Smooth muscle cell (in vitro differentiated cells): ENCODE data around the gene CD84. TPM values are rescaled to one million over a fixed set of nuclear protein-coding genes. Genes with fewer than 3 reads are reported as not detected.

Source experiments
- DNase-seq: peaks from one replicate; lab custom pipeline; 2025; ENCODE audit not compliant: unreplicated experiment; lab: John Stamatoyannopoulos, UW
- H2AFZ ChIP-seq: fragments of 200-600 bp; sonication (generic); 2 replicates; pipeline ENCODE4 v1.6.0; 2016; ENCODE audit warnings: antibody characterized with exemption, low read depth, mild to moderate bottlenecking
- H3F3A ChIP-seq: fragments of 200-600 bp; sonication (generic); 2 replicates; pipeline ENCODE4 v1.6.0; 2017; ENCODE audit warnings: antibody characterized with exemption, low read depth
- H3K27ac ChIP-seq: fragments of 200-600 bp; sonication (generic); 2 replicates; pipeline ENCODE4 v1.5.1; 2016; ENCODE audit warnings: low read depth, mild to moderate bottlenecking
- H3K27me3 ChIP-seq: fragments of 200-600 bp; sonication (generic); 2 replicates; pipeline ENCODE4 v1.6.1; 2016; ENCODE audit warnings: low read depth, mild to moderate bottlenecking
- H3K36me3 ChIP-seq: fragments of 200-600 bp; sonication (generic); 2 replicates; pipeline ENCODE4 v1.5.1; 2016; ENCODE audit warnings: low read depth
- H3K4me1 ChIP-seq: fragments of 200-600 bp; sonication (generic); 2 replicates; pipeline ENCODE4 v1.5.1; 2016; ENCODE audit warnings: low read depth
- H3K4me2 ChIP-seq: fragments of 200-600 bp; sonication (generic); 2 replicates; pipeline ENCODE4 v1.6.0; 2016; ENCODE audit warnings: mild to moderate bottlenecking
- H3K4me3 ChIP-seq: fragments of 200-600 bp; sonication (generic); 2 replicates; pipeline ENCODE4 v1.5.1; 2016; ENCODE audit warnings: mild to moderate bottlenecking
- H3K79me2 ChIP-seq: fragments of 200-600 bp; sonication (generic); 2 replicates; pipeline ENCODE4 v1.6.0; 2016; ENCODE audit warnings: low read depth, mild to moderate bottlenecking
- H3K9ac ChIP-seq: fragments of 200-600 bp; sonication (generic); 2 replicates; pipeline ENCODE4 v1.6.0; 2016; ENCODE audit warnings: low read depth
- H3K9me3 ChIP-seq: fragments of 200-600 bp; sonication (generic); replicated peaks from 2 replicates; pipeline ENCODE4 v1.5.1; 2016; ENCODE audit warnings: low read depth
- H4K20me1 ChIP-seq: fragments of 200-600 bp; sonication (generic); 2 replicates; pipeline ENCODE4 v1.6.0; 2016; ENCODE audit warnings: low read depth
- WGBS: methylation state at CpG from one replicate; pipeline ENCODE4 v1.1.7; 2016; ENCODE audit warnings: low lambda C conversion rate; 5-methylcytosine and 5-hydroxymethylcytosine counted together
- polyA plus RNA-seq: library from polyadenylated mRNA; unstranded; fragments of >200 nt; fragmentation: Nextera tagmentation; extraction: Ambion mirVana; gene quantifications from 2 replicates; pipeline ENCODE4 v1.2.1, GENCODE V29; 2016
- total RNA-seq: library from RNA; depleted of rRNA; stranded (reverse); fragments of >200 nt; gene quantifications from 2 replicates; pipeline ENCODE4 v1.2.3, GENCODE V29; 2014
- TF ChIP-seq, protein P1 (sequence below): fragments of 200-600 bp; sonication (generic); IDR thresholded peaks from 2 replicates; pipeline ENCODE4 v1.5.1; 2017; ENCODE audit warnings: borderline replicate concordance, mild to moderate bottlenecking, antibody characterized with exemption; ENCODE audit not compliant: insufficient read depth, poor library complexity, severe bottlenecking

Gene CD84
- total and polyA plus RNA-seq, 2 experiments from 2014 or later = not detected

GRCh38 chr1:160540859-160541233 lies 38.5 kb downstream of the CD84 start:
- peak overlapping the region; percentile 38 for H2AFZ ChIP-seq
- TF ChIP-seq, protein P1, sequence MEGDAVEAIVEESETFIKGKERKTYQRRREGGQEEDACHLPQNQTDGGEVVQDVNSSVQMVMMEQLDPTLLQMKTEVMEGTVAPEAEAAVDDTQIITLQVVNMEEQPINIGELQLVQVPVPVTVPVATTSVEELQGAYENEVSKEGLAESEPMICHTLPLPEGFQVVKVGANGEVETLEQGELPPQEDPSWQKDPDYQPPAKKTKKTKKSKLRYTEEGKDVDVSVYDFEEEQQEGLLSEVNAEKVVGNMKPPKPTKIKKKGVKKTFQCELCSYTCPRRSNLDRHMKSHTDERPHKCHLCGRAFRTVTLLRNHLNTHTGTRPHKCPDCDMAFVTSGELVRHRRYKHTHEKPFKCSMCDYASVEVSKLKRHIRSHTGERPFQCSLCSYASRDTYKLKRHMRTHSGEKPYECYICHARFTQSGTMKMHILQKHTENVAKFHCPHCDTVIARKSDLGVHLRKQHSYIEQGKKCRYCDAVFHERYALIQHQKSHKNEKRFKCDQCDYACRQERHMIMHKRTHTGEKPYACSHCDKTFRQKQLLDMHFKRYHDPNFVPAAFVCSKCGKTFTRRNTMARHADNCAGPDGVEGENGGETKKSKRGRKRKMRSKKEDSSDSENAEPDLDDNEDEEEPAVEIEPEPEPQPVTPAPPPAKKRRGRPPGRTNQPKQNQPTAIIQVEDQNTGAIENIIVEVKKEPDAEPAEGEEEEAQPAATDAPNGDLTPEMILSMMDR = no peak
- peaks cover 7% of the 10 kb centered on the region for H3K4me1 ChIP-seq
- no peaks in the 10 kb centered on the region for H4K20me1 ChIP-seq
- no peaks in the 10 kb centered on the region for H3K9me3 ChIP-seq
- H3K27ac ChIP-seq = no peak overlapping the region
- H3K9ac ChIP-seq = no peak overlapping the region
- no peak overlapping the region for H3K4me3 ChIP-seq
- H3K79me2 ChIP-seq = no peaks in the 10 kb centered on the region
- no peaks in the 10 kb centered on the region for H3K27me3 ChIP-seq
- H3K36me3 ChIP-seq = no peaks in the 10 kb centered on the region
- peaks cover 3% of the 10 kb centered on the region for H3F3A ChIP-seq
- DNase-seq = no peak
- H3K4me2 ChIP-seq = peak overlapping the region; percentile 53

DNA sequence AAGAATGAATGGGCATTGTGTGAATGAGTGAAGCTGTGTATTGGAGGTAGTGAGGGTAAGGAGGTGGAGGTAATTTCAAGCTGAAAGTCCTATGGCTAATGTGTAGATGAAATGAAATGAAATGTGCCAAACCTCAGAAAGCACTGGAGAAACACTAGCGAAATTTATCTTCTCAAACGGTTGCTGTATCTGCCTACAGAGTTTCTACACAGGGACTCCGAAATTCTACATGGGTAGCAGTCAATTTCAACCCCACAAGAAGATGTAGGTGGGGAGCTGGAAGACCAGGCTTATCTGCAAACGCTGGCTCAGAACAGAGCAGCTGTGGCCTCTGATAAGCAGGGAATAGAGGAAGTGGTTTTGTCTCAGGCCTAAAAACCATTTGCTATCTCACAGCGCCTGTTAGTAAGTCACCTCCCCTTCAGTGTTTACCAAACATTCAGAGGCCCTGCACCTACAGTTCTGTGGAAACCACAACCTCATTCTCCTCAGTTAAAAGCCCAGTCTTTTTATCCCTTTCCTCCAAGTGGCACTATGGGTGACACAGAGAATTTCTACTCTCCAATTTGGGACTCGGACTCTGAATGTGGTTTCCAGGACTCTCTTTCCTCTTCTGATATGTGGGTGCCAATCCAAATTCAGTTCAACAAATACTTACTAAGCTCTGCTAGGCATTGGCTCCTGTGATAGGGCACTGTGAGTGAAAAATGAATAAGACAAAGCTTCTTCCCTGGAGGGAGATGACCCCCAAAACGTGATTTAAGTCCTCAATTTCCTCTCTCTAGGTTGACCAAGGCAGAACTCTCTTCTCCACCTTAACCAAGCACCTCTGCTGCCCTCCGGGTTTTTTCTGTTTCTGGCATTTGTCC lies 39.1 kb downstream of the CD84 start:
- H3K27ac ChIP-seq = no peak overlapping the region
- DNase-seq = no peak
- no peaks in the 10 kb centered on the region for H3K27me3 ChIP-seq
- no peaks in the 10 kb centered on the region for H3K36me3 ChIP-seq
- no peak overlapping the region for H3K9ac ChIP-seq
- 24% methylated on average over 8 of the region's 8 CpGs for WGBS
- no peaks in the 10 kb centered on the region for H4K20me1 ChIP-seq
- H3K9me3 ChIP-seq = no peaks in the 10 kb centered on the region
- no peaks in the 10 kb centered on the region for H3K79me2 ChIP-seq
- H3K4me2 ChIP-seq = peak overlapping the region; percentile 53
- TF ChIP-seq, protein P1 = no peak
- H3F3A ChIP-seq = peaks cover 3% of the 10 kb centered on the region
- H3K4me1 ChIP-seq = peaks cover 7% of the 10 kb centered on the region
- H3K4me3 ChIP-seq = no peak overlapping the region
- H2AFZ ChIP-seq = peak overlapping the region; percentile 38

GRCh38 chr1:160539684-160539989 lies 39.7 kb downstream of the CD84 start:
- H3K4me2 ChIP-seq = peak overlapping the region; percentile 53
- H2AFZ ChIP-seq = no peak overlapping the region

More at GRCh38 chr1:160539684-160539989, 39.7 kb downstream of the CD84 start:
- no peak overlapping the region for H3K27ac ChIP-seq
- H3K4me1 ChIP-seq = peaks cover 7% of the 10 kb centered on the region
- no peak for DNase-seq
- H3K27me3 ChIP-seq = no peaks in the 10 kb centered on the region
- no peaks in the 10 kb centered on the region for H4K20me1 ChIP-seq
- no peak overlapping the region for H3K4me3 ChIP-seq
- H3K9me3 ChIP-seq = no peaks in the 10 kb centered on the region
- H3F3A ChIP-seq = peaks cover 3% of the 10 kb centered on the region
- no peaks in the 10 kb centered on the region for H3K36me3 ChIP-seq
- H3K79me2 ChIP-seq = no peaks in the 10 kb centered on the region
- 87% methylated on average over 6 of the region's 6 CpGs for WGBS
- TF ChIP-seq, protein P1 = no peak
- H3K9ac ChIP-seq = no peak overlapping the region
